ENCODE data around the gene OR5A2.
"Not testable (repeated sequence)": the region's sequence is repeated elsewhere in the genome, so short reads cannot be mapped to it uniquely, and the experiment has no call there.

The OR5A2 gene, protein sequence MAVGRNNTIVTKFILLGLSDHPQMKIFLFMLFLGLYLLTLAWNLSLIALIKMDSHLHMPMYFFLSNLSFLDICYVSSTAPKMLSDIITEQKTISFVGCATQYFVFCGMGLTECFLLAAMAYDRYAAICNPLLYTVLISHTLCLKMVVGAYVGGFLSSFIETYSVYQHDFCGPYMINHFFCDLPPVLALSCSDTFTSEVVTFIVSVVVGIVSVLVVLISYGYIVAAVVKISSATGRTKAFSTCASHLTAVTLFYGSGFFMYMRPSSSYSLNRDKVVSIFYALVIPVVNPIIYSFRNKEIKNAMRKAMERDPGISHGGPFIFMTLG

DNA sequence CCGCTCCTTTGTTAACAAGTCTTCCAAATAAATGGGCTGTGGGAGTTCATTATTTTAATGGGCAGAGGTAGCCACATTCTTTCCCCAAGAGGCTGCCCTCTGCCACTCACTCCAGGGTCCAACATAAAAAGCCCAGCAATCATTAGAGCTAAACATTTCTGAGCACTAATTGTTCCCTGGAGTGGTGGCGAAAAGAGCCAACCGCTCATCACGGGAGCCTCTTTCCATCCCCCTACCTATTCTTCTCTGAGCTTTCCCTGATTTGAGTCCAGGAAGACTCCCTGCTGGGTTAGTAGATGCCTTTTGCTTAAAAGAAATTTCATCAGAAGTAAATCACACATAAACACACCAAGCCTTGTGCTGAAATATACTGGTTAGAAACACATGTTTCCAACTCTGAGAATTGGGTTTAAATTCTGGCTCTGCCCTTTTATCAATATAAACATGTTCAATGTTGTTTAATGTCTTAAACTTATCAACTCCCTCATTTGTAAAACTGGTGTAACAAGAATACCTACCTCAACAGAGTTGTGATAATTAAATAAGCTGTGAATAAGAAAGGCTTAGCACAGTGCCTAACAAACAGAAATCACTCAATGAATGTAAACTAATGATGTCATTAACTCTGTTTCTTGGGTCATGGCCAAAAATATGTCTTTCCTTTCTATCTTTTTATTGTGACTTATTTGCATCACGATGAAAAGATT lies at the start of gene OR5A2:
TSS of gene OR5A2 (minus strand) at position 53 of the 707 bp plus-strand sequence. CDS start 3,460 bp downstream, outside the sequence.
- no peak for DNase-seq

DNA sequence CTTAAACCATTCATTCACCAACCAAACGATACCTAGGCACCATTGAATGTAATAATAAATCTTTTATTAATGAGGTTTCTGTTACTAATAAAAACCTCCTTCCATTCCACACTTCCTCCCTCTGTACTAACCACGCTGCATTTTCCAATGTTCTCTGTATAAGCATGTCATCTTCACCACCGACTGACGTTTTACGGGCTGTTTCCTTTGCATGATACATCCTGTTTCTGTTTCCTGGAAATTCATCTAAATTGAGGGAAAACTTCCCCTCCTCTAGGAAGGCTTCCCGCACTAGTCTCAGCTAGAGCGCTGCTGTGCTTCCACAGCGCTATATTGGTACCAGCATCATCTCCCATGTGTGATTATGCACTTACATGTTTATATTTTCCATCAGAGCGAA lies 49.0 kb upstream of the OR5A2 start:
- no peak for DNase-seq

DNA sequence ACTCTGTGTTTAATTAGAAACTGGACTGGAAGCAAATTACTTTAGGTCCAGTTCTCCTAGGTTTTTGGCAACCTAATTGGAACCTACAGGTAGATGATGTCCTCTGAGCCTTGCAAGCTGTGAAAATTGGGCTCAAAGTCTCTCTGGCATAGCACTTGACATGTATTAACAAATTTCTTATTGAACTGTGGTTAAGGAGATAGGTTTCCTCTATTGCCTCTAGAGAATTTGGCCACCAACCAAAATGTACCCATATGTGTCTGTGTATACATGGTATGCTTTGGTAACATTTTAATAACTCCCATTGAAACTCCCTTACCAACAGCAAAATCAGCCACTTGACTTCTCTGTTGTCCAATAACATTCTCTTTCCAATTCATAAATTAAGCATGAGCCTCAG lies 46.8 kb upstream of the OR5A2 start, which contains the start of gene OR4D10:
TSS of gene OR4D10 (plus strand) at position 301 of the 400 bp plus-strand sequence. CDS start 4,115 bp downstream, outside the sequence.
- no peak for DNase-seq

DNA sequence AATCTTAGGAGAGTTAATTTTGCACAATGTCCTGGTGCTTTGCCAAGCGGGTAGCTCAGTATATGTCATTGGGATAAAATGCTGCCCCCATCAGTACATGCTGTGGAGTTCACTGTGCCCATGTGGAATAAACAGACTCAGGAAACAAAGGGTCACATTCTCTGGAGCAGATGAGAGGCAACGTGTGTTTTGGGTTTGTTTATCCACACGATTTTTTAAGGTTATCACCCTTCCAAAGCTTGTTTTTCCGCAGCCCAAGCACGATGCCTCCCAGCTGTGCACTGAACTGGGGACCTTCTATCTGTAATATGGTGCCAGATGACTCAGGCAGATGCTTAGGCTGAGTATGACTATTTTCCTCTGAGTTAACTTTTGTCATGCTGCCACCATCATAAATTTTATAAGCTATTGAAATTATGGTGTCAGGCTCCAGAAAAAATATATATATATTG lies 37.0 kb upstream of the OR5A2 start:
- no peak for DNase-seq

DNA sequence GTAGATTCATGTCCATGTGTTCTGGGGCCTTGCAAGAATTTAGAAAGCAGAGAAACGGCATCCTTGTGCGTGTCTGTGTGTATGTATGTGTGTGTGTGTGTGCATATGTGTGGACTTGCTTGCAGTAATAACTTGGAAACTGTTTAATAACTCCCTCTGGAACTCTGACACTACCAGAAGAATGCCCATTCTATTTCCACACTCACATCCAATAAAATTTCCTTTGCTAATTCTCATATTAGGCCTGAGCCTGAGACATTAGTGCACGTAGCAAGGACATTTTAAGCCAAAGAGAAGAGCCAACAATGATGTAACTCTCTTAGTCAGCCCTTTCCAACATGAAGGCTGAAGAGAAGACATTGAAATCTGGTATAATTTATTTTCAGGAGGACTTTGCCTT lies 33.7 kb upstream of the OR5A2 start:
- DNase-seq: no peak

DNA sequence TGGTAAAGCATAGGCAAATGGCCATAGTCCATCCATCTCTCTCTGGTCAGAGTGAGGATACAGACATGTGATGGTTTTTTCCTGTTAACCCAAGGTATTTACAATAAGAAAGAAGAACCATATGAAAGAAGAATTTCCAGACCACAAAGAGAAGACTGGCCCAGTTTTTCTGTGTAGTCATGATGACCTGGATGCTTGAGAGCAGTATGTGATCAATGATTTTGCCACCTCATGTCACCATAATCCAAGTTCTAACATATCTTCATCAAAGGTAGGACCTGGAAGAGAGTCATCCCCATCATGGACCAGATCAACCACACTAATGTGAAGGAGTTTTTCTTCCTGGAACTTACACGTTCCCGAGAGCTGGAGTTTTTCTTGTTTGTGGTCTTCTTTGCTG lies 30.4 kb upstream of the OR5A2 start, which contains the start of gene OR4D6:
TSS of gene OR4D6 (plus strand) at position 301 of the 400 bp plus-strand sequence. CDS start at position 301, 0 bp downstream.
- DNase-seq: no peak

DNA sequence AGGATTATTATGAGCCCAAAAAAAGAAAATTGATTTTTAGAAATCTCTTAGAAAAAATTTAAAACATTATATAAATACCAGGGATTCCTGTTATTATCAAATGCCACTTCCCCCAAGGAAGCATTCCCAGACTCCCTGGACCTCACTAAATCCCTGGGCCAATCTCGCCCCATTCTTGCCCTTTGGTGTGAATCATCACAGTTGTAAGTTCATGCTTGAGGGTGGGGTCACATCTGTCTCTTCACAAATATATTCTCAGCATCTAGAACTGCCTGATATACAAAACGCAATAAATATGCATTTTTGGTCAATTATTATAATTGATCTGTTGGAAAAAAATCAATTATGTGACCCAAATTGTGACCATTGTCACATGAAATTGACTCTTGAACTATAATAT lies 22.3 kb upstream of the OR5A2 start:
- DNase-seq: no peak

DNA sequence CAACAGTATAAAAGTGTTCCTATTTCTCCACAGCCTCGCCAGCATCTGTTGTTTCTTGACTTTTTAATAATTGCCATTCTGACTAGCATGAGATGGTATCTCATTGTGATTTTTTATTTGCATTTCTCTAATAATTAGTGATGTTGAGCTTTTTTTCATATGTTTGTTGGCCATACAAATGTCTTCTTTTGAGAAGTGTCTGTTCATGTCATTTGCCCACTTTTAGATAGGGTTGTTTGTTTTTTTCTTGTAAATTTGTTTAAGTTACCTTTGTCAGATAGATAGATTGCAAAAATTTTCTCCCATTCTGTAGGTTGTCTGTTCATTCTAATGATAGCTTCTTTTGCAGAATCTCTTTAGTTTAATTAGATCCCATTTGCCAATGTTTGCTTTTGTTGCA lies 19.4 kb upstream of the OR5A2 start:
- DNase-seq: not testable (repeated sequence)

DNA sequence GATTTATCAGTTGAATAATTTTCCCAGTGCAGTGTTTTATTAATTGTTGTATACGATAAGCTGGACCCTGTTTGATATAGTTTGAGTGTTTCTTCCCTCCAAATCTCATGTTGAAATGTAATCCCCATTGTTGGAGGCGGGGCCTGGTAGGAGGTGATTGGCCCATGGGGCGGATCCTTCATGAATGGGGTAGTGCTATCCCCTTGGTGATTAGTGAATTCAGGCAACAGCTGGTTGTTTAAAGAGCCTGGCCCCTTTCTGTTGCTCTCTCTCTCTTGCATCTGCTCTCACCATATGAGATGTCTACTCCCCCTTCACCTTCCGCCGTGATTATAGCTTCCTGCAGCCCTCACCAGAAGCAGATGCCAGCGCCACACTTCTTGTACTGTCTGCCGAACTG lies 11.6 kb upstream of the OR5A2 start:
- DNase-seq: no peak

DNA sequence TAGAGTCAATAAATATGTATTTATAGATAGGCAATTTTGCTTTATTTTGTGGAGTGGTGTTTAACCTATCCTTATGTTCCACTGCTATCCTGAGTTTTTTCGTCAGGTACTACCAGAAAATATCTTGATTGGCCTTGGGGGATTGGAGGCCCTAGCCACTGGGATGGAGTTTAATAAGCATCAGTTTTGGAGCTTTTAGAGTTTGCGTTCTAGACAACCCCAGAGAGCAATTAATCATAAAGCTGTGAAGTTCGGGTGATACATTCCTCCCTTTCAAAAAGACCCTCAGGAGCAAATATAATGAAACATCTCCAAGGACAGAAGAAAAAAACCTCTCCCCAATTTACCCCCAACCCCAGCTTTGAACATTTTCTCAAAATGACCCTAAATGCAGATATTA lies 10.0 kb upstream of the OR5A2 start, which contains the start of gene OR5A1:
TSS of gene OR5A1 (plus strand) at position 301 of the 400 bp plus-strand sequence. CDS start 6,700 bp downstream, outside the sequence.
- no peak for DNase-seq

DNA sequence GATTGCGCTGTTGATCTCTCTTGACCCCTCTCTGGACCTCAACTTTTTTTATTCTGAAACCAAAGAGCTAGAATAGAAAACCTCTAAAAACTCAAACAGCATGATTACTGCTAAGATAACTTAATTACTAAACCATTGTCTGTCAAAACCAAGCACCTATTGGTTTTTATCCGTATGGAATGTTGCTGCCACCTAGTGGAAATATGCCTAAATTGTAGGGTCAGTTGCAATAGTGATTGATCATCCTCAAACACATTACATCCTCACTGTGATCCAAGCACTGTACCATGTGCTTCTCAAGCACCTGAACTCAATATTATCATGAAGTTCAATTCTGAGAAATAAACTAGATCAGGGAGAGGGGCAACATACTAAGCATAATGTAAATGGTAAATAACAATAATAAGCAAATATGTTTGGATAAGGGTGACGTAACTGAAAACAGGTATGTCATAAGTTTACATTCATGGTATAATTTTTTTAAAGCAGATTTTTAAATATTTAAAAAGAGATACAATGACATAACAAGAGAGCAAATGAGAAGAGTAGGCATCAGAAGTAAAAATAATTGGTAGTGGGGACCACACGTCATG lies 3.8 kb upstream of the OR5A2 start:
- peak; percentile 28 for DNase-seq

DNA sequence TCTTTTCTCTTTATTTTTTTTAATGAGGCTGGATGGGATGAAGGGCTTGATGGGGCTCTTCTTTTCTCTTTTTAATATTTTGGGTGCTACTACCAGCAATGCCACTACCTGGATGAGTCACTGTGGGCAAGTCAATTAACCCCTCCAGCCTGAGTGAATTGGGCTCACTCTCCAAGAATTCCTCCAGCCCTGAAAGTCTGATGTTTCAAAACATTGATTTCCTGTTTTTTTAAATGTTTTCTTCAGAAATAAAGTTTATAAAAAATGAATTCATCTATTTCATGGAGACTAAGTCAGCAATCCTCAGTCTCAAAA lies 812 bp upstream of the OR5A2 start:
- DNase-seq: no peak

DNA sequence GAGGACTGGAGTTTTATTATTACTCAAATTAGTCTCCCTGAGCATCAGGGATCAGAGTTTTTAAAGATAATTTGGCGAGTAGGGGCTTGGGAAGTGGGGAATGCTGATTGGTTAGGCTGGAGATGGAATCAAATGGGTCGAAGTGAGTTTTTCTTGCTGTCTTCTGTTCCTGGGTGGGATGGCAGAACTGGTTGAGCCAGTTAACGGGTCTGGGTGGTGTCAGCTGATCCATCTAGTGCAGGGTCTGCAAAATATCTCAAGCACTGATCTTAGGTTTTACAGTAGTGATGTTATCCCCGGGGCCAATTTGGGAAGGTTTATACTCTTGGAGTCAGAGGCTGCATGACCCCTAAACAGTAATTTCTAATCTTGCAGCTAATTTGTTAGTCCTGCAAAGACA lies 1.1 kb downstream of the OR5A2 start:
- no peak for DNase-seq

DNA sequence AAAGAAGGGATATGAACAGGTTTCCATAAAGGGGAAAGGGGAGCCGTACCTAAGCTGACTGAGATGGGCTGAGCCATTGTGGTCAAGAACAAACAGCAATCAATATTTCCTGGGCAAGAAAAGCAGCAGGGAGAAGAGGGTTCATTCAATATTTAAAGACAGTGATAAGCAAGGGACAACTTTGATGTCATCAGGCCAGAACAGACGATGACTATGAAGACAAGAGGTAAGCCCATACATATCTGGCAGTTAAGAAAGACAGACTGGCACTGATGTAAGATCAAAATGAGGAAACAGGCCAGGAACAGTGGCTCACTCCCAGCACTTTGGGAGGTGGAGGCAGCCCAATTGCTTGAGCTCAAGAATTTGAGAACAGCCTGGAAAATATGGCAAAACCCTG lies 2.4 kb downstream of the OR5A2 start:
- no peak for DNase-seq

DNA sequence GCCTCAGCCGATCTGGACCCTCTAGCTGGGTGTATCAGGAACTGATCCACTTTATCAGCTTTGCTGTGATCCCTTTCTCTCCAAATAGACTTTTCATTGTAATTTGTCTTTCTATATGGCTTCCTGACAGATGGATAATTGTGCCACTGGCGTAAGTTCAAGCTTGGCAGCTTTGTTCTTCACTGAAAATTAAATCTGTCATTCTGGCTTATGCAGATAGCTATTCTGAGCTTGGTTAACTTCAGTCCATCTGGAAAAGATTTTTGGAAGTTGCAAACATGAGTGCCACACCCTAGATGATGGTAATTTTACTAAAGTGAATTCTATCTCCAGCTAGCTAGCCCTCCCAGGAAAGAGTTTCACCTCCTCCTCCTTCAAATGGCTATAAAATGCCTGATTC lies 8.1 kb downstream of the OR5A2 start:
- no peak for DNase-seq

DNA sequence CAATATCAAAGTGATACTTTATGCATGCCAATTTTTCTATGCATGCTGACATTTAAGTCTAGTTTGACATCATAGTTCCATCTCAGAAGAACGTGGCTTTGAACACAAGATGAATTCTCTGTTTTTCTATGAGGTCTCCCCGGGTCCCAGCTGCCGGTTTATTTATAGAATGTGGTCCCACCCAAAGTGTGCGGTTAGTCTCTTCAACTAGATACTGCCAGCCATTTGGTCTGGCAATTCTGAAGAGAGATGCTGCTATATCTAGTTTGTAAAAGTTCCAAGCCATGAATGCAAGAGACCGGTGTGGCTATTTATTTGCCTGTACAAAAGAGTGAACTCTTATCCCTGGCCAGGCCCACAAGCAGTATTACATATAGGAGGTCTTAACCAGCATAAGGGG lies 9.2 kb downstream of the OR5A2 start:
- DNase-seq: no peak

DNA sequence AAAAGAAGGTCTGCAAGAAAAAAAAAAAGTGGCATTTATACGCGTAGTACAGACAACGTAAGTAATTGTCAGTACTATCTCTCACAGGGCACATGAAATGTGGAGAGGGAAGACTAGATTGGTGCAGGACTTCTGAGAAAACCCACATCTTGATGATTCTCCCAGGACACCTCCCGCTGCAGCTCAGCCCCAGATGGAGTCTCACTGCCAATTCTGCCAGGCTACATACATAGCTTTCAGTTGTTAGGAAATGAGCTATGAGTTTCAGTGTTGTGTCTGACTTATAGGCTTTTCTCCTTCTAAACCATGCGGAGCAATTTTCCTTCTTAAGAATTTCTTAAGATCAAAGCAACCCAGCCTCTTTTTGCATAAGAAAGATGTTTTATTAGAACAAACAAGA lies 9.6 kb downstream of the OR5A2 start:
- no peak for DNase-seq

DNA sequence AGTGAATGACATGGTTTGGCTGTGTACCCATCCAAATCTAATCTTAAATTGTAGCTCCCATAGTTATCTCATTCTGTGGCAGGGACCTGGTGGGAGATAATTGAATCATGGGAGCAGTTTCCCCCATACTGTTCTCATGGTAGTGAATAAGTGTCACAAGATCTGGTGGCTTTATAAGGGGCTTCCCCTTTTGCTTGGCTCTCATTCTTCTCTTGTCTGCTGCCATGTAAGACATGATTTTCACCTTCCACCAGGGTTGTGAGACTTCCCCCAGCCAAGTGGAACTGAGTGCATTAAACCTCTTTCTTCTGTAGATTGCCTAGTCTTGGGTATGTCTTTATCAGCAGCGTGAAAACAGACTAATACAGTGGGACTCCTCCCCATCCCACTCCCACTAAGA lies 11.1 kb downstream of the OR5A2 start:
- no peak for DNase-seq

DNA sequence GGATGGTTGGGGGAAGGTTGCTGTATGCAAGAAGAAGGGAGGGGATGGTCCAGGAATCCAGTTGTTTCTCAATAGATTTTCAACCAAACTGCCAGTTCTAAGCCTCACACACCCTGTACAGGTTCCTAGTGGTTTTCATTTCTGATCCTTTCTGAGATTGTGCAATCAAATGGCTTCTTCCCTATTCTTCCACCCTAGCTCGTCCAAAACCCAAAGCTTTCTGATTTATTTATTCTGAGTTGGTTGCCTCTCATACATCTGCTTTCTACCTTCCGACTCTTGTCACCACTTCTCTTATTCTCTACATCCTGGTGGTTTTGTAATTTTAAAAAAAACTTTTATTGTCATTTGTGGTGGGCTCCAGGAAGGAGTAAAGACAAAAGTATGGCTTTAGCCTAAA lies 12.6 kb downstream of the OR5A2 start:
- DNase-seq: no peak

DNA sequence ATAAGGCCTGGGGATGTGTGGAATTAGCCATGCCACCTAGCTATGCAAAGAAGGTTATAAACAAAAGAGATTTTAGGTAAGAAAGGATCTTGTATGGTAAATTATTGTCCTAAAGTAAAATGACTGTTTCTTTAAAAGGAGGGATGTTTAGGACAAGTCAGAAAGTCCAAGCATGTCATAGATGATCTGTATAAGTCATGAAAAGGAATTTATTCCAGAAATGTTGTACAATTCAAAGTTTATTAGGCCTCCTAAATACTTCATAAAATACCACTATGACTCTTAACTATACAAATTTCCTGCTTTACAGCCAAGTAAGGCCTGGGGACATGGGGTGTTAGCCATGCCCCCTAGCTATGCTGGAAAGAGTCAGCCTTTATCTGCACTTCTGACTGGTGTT lies 22.7 kb downstream of the OR5A2 start:
- DNase-seq: no peak

DNA sequence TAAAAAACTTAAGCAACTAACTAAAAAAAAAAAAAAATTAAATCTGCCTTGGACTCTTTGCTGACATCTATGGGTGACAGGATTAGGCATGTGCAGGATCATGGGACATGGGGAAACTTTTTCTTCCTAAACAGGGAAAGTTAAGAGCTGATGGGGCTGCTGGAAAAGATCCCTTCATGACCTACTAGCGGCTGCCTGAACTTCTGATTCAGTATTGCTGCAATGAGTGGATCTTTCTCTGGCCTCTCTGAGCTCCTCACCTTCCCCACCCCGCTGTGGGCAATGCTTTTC lies 25.0 kb downstream of the OR5A2 start:
- no peak for DNase-seq

DNA sequence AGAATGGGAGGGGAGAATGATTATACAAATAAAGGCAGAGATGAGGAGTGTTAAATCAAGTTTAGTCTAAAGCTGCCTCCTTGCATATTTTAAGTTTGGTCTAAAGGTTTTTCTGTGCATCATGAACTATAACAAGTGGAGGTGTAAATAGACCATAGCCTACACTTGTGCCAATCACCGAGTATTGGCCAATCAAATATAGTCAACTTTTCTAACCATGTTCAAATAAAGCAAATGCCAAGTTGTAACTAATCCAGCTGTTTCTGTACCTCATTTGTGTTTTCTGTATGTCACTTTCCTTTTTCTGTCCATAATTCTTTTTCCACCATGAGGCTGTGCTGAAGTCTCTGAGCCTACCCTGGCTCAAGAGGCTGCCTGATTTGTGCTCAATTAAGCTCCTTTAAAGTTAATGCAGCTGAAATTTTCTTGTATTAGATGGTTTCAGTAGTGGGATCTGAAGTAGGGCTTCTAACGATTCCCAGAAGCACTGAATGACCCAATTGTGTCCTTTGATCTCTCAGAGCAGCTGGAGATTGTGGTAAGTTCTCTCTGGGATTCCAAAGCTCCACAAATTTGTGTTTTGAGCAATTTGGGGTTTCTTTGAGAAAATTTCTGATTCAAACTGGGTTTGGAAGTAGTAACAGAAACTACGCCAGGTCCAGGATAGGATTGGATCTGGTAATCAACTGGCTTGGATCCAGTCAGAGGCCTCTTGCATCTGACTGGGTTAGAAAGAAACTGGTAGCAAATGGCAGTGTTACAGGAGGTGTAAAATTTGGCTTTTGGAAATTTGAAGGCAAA lies 25.6 kb downstream of the OR5A2 start:
- DNase-seq: no peak

DNA sequence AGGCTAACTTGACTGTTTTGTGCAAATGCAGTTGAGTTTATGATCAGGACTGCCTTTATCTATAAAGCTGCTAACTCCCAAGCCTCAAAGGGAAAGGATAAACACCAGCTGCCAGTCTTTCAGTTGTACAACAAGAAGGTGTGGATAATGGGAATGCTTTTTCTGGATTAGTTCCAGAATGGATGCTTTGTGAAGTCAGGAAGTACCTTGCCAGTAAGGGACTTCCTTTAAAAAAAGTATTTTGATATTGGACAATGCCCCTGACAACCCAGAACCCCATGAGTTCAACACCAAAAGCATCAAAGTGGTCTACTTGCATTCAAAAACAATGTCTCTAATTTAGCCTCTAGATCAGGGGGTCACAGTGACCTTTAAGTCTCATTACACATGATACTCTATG lies 32.0 kb downstream of the OR5A2 start:
- no peak for DNase-seq
